SK-N-MC (cell line): Measurements from ENCODE around the gene ZNF692.

Experiments used
- EZH2 ChIP-seq: fragments of 200-600 bp; sonication (generic); IDR thresholded peaks from one replicate; pipeline ENCODE4 v1.6.1; 2017; ENCODE audit warnings: antibody characterized with exemption
- FOXP2 ChIP-seq: optimal IDR thresholded peaks from 2 replicates; pipeline ENCODE3; 2011; ENCODE audit warnings: mild to moderate bottlenecking, moderate library complexity; ENCODE audit not compliant: insufficient read depth; ENCODE audit errors: extremely low read length, control extremely low read depth

DNA sequence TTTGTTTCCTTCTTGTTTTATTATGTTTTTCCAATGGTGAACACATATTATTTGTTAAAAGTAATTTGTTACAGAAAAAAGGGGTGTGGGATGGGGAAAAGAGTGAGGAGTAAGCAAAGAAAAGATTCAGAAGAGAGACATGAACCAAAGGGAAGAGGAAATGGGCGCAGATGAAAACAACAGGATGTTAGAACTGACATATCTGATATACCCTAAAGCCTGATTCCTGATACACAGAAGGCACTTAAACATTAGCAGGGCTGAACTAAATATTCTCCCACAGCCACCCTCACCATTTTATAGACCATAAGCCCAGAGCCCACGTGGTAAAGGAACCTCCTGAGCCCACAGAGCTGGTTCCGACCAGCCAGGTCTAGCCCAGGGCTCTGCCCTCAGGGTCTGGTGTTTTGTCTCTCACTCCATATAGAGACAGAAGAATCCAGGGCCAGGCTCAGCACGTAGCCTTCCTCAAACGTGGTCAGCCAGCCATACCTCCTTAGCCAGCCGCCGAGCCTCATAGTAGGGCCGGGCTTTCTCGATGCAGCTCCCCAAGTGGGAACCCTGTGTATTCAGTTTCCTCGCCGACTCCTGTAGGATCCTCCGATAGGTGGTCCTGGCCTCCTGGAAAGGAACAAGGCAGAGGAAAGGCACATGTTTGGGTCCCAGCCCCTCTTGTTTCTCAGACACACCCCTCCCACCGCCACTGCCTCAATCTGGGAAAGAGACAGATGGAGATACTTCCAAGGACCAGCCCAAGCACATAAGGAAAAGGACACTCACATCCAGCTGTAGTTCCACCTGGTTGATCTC lies 42.6 kb downstream of the ZNF692 start:
- no peak for TF ChIP-seq FOXP2
- no peak for TF ChIP-seq EZH2
